ENCODE measurements around the gene SPPL2B.

GRCh38 chr19:2343289-2343982 lies 15.0 kb downstream of the SPPL2B start:
- no peak for TF ChIP-seq CTCF (IDR thresholded peaks at IDR 0.05)
- TF ChIP-seq POLR2A (IDR thresholded peaks at IDR 0.05) = no peak
- TF ChIP-seq POLR2AphosphoS5 (IDR thresholded peaks at IDR 0.05) = no peak
